A549 (cell line): ENCODE data around the gene SRSF8.

Experiments used
- EP300 ChIP-seq, 2 experiments: fragments of >200 bp; sonication (Bioruptor Twin); formaldehyde crosslinking; IDR thresholded peaks; 2 replicates in 1 of 2; 3 replicates in 1 of 2; pipeline ENCODE4 v1.6.1; 2016 to 2017
- HDAC2 ChIP-seq: fragments of 200-600 bp; sonication (generic); IDR thresholded peaks from 2 replicates; pipeline ENCODE4 v1.6.1; 2016
- JUN ChIP-seq, 2 experiments: fragments of >200 bp; sonication (Bioruptor Twin); formaldehyde crosslinking; IDR thresholded peaks; 2 replicates in 1 of 2; 3 replicates in 1 of 2; pipeline ENCODE4 v1.6.1; 2016 to 2017
- MAFK ChIP-seq: fragments of 450-650 bp; IDR thresholded peaks from 2 replicates; pipeline ENCODE4 v1.6.1; 2014; ENCODE audit not compliant: partially characterized antibody
- MYC ChIP-seq: IDR thresholded peaks from 2 replicates; pipeline ENCODE4 v1.6.1; 2012; ENCODE audit warnings: mild to moderate bottlenecking, inconsistent platforms, low read length, improper control_type of control experiment, borderline replicate concordance
- RFX5 ChIP-seq: fragments of 450-650 bp; IDR thresholded peaks from 2 replicates; pipeline ENCODE4 v1.7.1; 2014; ENCODE audit warnings: antibody characterized with exemption, mild to moderate bottlenecking, moderate library complexity
- RNF2 ChIP-seq: fragments of 200-600 bp; sonication (generic); IDR thresholded peaks from 2 replicates; pipeline ENCODE4 v1.6.1; 2016; ENCODE audit warnings: low read depth, mild to moderate bottlenecking, antibody characterized with exemption, moderate library complexity, borderline replicate concordance
- SREBF2 ChIP-seq: fragments of 450-650 bp; IDR thresholded peaks from 2 replicates; pipeline ENCODE4 v1.6.1; 2014; ENCODE audit warnings: mild to moderate bottlenecking, moderate library complexity
- ZC3H11A ChIP-seq: fragments of 450-650 bp; IDR thresholded peaks from 2 replicates; pipeline ENCODE4 v1.6.1; 2014; ENCODE audit warnings: antibody characterized with exemption, mild to moderate bottlenecking
- TF ChIP-seq, protein P1 (sequence below): IDR thresholded peaks from 2 replicates; pipeline ENCODE4 v1.6.1; 2012
- TF ChIP-seq, protein P2 (sequence below): fragments of >200 bp; sonication (Bioruptor Twin); formaldehyde crosslinking; IDR thresholded peaks from 3 replicates; pipeline ENCODE4 v1.5.1; 2016
- TF ChIP-seq, protein P3 (sequence below): fragments of 150-350 bp; IDR thresholded peaks from 2 replicates; pipeline ENCODE4 v1.6.1; 2014; ENCODE audit warnings: low read depth, mild to moderate bottlenecking, low read length

DNA sequence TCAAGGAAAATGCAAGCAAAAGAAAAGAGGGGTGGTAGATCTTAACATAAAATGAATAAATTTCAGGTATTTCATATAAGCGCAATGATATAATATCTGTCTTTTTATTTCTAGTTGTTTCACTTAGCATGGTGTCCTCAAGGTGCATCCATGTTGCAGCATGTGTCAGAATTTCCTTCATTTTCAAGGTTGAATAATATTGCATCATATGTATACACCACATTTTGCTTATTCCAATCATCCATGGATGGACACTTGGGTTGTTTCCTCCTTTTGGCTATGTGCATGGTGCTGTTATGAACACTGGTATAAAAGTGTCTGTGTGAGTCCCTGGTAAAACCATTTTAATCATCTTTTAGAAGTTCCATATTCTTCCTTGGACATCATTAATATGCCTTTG lies 24.5 kb upstream of the SRSF8 start:
- TF ChIP-seq, protein P1, sequence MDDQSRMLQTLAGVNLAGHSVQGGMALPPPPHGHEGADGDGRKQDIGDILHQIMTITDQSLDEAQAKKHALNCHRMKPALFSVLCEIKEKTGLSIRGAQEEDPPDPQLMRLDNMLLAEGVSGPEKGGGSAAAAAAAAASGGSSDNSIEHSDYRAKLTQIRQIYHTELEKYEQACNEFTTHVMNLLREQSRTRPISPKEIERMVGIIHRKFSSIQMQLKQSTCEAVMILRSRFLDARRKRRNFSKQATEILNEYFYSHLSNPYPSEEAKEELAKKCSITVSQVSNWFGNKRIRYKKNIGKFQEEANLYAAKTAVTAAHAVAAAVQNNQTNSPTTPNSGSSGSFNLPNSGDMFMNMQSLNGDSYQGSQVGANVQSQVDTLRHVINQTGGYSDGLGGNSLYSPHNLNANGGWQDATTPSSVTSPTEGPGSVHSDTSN, result no peak
- TF ChIP-seq SREBF2 (no peak), EP300 (IDR thresholded peaks at IDR 0.05) (no peak), RNF2 (no peak), HDAC2 (no peak), RFX5 (no peak), ZC3H11A (no peak), JUN (IDR thresholded peaks at IDR 0.05) (no peak), MAFK (no peak), MYC (no peak)
- TF ChIP-seq, protein P2, sequence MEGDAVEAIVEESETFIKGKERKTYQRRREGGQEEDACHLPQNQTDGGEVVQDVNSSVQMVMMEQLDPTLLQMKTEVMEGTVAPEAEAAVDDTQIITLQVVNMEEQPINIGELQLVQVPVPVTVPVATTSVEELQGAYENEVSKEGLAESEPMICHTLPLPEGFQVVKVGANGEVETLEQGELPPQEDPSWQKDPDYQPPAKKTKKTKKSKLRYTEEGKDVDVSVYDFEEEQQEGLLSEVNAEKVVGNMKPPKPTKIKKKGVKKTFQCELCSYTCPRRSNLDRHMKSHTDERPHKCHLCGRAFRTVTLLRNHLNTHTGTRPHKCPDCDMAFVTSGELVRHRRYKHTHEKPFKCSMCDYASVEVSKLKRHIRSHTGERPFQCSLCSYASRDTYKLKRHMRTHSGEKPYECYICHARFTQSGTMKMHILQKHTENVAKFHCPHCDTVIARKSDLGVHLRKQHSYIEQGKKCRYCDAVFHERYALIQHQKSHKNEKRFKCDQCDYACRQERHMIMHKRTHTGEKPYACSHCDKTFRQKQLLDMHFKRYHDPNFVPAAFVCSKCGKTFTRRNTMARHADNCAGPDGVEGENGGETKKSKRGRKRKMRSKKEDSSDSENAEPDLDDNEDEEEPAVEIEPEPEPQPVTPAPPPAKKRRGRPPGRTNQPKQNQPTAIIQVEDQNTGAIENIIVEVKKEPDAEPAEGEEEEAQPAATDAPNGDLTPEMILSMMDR, result no peak
- TF ChIP-seq, protein P3, sequence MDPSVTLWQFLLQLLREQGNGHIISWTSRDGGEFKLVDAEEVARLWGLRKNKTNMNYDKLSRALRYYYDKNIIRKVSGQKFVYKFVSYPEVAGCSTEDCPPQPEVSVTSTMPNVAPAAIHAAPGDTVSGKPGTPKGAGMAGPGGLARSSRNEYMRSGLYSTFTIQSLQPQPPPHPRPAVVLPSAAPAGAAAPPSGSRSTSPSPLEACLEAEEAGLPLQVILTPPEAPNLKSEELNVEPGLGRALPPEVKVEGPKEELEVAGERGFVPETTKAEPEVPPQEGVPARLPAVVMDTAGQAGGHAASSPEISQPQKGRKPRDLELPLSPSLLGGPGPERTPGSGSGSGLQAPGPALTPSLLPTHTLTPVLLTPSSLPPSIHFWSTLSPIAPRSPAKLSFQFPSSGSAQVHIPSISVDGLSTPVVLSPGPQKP, result no peak
